ENCODE results near the gene SEPTIN7.

DNA sequence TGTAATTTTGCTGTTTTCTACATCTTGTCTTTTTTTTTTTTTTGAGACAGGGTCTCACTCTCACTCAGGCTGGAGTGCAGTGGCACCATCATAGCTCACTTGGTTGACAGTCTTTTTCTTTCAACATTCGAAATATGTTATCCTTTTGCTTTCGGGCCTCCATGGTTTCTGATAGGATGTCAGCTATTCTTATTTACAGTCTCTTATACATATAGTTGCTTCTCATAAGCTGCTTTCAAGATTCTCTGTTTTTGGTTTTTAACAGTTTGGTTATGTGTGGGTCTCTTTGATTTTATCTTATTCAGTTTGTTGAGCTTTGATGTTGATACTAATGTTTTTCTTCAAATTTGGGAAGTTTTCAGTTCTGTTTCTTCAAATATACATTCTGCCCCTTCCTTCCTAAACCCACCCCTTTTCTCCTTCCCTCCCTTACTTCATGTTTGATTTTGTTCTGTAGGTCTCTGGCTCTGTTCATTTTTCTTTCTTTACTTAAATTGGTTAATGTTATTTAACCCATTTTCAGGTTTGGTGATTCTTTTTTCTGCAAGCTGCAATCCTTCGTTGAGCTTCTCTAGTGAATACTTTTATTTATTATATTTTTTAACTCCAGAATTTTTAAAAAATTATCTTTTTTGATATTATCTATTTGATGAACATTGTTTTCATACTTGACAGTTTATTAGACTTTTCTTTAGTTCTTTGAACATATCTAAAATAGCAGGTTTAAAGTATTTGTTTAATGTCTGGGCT is 19.3 kb downstream of the SEPTIN7 start:
- TF ChIP-seq ADNP (CRISPR knock-in tag; IDR thresholded peaks at IDR 0.05) (no peak), ZFP41 (CRISPR knock-in tag; IDR thresholded peaks at IDR 0.05; ENCODE audit: borderline replicate concordance) (no peak), JUNB (CRISPR knock-in tag; IDR thresholded peaks at IDR 0.05; ENCODE audit: borderline replicate concordance) (no peak)
- TF ChIP-seq, protein P1, sequence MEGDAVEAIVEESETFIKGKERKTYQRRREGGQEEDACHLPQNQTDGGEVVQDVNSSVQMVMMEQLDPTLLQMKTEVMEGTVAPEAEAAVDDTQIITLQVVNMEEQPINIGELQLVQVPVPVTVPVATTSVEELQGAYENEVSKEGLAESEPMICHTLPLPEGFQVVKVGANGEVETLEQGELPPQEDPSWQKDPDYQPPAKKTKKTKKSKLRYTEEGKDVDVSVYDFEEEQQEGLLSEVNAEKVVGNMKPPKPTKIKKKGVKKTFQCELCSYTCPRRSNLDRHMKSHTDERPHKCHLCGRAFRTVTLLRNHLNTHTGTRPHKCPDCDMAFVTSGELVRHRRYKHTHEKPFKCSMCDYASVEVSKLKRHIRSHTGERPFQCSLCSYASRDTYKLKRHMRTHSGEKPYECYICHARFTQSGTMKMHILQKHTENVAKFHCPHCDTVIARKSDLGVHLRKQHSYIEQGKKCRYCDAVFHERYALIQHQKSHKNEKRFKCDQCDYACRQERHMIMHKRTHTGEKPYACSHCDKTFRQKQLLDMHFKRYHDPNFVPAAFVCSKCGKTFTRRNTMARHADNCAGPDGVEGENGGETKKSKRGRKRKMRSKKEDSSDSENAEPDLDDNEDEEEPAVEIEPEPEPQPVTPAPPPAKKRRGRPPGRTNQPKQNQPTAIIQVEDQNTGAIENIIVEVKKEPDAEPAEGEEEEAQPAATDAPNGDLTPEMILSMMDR (CRISPR knock-in tag; IDR thresholded peaks at IDR 0.05): no peak
- TF ChIP-seq, protein P2, sequence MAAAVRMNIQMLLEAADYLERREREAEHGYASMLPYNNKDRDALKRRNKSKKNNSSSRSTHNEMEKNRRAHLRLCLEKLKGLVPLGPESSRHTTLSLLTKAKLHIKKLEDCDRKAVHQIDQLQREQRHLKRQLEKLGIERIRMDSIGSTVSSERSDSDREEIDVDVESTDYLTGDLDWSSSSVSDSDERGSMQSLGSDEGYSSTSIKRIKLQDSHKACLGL (CRISPR knock-in tag; IDR thresholded peaks at IDR 0.05): no peak

All from HepG2 (cell line).